ENCODE results near the gene COL15A1.

COL15A1 gene

GRCh38 chr9:98974554-98974953 is 30.8 kb downstream of the COL15A1 start:
- no peak for DNase-seq

- DNase-seq: peak; percentile 24 to 69
Measured at GRCh38 chr9:98974994-98975712, 31.4 kb downstream of the COL15A1 start.

- no peak for DNase-seq
Measured at GRCh38 chr9:98975838-98976237, 32.1 kb downstream of the COL15A1 start.

DNA sequence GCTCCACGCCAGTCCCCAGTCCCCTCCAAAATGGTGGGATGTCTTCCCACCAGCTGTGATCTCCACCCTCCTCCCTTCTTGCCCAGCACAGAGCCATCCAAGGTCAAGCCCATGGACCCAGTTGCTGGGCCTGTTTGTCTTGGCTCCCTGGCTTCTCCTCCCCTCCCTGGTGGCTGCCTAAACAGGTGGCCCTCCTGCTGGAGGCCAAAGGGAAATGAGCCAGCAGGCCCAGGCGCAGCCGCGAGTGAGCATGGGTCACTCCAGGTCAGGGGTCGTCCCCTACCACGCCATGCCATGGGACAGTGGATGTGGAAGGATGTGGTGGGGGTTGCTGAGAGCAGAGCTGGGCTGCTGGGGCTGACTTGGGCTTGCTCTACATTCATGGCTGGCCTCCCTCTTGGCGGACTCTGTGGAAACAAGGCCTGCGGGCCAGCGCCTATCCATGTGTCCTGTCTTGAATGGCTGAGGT is 33.6 kb downstream of the COL15A1 start:
- no peak for DNase-seq

DNA sequence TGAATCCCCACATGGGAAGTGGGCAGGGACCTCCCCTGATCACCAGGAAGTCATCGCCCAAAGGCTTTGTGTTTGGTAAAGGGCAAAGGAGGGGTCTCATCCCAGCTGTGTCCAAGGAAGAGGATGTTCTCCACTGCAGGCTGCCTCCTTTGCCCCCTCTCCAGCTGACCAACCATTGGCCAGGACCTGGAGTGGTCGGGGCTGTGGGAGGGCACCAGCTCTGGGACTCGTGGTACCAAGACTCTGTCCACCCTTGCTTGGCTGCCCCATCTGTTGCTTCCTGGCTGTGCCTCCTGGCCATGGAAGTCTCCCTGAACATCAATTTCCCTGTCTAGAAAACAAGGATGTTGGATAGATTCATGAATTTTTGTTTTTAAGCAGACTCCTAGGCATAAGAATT is 34.1 kb downstream of the COL15A1 start:
- no peak for DNase-seq

DNA sequence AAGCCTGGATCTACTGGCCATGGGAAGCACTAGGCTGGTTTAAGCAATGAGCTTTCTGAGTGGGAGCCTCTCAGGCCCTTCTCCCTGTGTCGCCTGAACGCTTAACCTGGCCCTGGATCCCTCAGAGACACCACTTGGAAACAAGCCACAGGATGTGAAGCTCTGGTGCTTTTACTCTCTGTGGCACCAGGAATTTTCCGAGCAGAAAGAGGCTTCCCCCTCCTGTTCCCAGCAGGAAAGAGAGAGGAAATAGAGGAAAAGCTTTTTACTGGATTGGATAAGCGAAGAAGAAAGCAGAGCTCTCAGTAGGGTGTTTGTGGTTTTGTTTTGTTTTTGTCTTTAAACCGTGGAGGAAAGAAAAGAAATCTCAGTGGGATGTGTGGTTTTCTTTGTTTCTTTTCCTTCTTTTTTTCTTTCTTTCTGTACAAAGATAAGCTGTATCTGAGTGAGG is 34.5 kb downstream of the COL15A1 start:
- DNase-seq: no peak

GRCh38 chr9:98980291-98980690 is 36.6 kb downstream of the COL15A1 start:
- DNase-seq: no peak

DNA sequence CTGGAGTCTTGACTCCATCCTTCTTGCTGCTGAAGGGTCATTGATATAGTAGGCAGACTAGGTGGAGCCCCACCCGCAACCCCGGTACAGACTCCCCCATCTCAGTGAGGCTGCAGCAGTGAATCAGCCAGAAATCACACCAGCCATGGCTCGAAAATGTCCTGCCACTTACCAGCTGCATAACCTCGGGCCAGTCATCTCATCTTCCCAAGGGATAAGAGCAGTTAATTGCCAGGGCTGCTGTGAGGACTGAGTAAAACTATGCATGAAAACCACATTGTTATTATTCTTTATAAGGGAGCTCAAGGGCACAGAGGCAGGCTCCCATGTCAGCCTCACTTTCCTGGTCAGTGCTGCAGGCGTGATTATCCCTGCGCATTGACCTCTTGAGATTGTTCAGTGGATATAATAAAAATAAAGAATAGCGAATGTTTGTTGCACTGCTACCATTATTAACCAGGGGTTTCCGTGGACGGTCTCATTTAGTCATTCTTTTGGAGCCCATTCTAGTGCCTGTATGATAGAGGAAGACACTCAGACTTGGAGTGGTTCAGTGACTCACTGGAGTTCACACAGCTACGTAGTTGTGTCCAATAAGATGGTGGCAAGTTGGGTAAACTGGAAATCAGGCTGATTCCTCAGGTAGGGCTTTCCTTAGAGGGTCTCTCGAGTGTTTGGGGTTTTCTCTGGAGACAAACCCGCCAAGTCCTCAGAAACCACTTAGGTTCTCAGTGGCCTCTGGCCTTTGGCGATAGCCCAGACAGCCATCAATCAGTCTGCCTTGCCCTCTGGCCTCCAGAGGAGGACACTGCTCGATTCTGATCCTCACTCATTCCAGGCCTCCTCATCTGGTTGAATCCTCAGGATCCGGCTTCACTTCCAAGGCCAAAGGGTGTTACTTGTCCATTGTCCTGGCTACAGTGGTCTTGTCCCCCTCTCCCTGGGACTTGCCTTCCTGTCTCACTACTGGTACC is 39.9 kb downstream of the COL15A1 start:
- DNase-seq: no peak

GRCh38 chr9:98985596-98985995 is 41.9 kb downstream of the COL15A1 start:
- DNase-seq: no peak

DNA sequence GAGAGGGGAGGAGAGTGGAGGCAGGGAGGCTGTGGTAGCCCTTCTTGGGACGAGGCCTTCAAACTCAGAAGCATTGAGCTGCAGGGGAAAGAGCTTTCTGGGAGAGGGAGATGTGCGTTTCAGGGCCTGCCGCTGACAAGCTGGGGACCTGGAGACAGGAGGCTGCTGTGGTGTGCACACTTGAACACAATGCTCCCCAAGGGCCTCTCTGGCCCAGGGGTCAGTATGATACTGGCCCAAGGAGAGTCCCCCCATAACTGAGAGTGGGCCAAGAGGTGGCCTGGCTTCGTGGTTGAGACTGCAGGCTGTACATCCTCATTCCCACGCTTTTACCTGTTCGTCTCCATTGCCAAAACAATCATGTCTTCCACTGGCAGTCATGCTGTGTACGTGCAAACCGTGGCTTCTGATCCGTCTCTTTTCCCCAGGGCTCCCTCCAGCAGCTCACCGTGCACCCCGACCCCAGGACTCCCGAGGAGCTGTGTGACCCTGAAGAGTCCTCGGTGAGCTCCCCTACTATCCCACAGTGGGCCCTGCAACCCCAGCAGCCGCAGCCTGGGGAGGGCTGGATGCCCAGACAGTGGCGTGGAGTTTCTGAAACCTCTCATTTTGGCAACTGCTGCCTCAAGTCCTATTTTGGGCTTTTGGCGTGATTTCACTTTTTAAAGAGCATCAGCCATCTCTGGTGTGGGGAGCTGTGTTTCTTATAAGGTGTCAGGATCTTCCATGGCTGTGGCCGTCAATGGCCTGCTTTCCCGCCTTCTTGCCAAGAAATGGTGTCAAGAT is 43.4 kb downstream of the COL15A1 start:
- DNase-seq: no peak

- peak; percentile 64 to 81 for DNase-seq
Measured at GRCh38 chr9:98989036-98990000, 45.6 kb downstream of the COL15A1 start.

DNA sequence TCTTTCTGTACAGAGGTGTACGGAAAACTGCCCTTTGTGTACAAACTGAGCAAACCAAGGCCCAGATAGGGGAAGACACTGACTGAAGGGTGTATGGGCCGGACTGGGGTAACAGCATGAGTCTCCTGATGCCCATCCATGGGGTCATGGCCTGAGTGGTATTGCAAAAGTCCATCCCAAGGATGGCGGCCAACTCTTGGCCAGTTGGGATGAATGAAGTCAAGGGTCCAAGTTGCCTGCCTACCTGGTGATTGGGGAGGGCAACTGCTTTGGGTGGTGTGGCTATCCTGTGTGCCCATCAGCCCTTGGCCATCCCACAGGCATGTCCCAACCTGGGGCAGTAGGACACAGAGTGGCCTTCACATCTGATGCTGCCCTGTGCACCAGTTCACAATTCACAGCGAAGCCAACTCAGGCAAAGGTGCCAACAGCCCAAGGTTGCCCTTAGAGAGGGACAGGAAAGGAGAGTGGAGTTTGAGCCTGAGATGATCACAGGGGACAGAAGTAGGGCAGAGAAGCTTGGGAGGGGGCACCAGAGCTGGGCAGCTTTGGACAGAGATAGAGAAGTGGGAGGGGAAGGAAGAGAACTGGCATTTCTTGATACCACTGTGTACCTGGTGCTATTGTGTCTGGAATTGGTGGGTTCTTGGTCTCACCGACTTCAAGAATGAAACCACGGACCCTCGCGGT is 46.6 kb downstream of the COL15A1 start:
- no peak for DNase-seq

- no peak for DNase-seq
Measured at GRCh38 chr9:98992107-98992884, 48.6 kb downstream of the COL15A1 start.

DNA sequence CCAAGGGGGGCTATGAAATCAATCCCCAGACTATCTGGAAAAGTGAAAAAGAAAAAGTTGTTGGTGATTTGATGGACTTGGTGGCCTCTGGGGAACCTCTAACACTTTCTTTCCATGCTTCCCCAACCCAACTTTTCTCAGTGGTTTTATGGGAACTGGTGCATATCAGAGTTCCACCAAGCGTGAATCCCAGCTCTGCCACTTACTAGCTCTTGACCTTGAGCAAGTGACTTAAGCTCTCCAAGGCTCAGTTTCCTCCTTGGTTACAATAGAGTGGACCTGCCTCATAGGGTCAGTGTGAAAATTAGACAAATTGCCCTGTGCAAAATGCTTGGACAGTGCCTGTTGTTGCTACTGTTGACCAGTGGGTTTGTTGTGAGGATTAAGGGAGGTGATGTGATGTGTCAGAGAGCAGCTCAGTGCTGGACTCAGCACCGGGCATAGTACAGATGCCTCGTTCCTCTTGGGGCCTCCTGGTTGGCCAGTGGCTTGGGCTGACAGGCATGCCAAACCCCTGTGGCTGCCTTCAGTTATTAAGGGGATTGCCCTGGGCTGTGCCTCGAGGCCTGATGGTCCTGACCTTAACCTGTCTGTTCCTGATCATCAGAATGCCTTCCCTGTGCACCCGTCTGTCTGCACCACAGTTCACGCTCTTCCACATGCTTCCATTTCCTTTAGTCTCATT is 49.3 kb downstream of the COL15A1 start:
- DNase-seq: no peak

- no peak for DNase-seq
Measured at GRCh38 chr9:98993570-98993945, 49.9 kb downstream of the COL15A1 start.

- DNase-seq: no peak
Measured at GRCh38 chr9:98994172-98995058, 50.7 kb downstream of the COL15A1 start.

GRCh38 chr9:98995059-98995671 is 51.5 kb downstream of the COL15A1 start:
- DNase-seq: no peak

- DNase-seq: no peak
Measured at GRCh38 chr9:98995971-98996504, 52.3 kb downstream of the COL15A1 start.

All from SW 1271 (cell line).